ENCODE measurements around the gene NDUFS6. TPM values are rescaled to one million over a fixed set of nuclear protein-coding genes. Genes with fewer than 3 reads are reported as not detected.
A peak's percentile ranks its signal among the peaks of the same experiment; 100 is the strongest.

Gene NDUFS6
- 10 to 100 TPM; 35.2 to 37.5 TPM for total RNA-seq

DNA sequence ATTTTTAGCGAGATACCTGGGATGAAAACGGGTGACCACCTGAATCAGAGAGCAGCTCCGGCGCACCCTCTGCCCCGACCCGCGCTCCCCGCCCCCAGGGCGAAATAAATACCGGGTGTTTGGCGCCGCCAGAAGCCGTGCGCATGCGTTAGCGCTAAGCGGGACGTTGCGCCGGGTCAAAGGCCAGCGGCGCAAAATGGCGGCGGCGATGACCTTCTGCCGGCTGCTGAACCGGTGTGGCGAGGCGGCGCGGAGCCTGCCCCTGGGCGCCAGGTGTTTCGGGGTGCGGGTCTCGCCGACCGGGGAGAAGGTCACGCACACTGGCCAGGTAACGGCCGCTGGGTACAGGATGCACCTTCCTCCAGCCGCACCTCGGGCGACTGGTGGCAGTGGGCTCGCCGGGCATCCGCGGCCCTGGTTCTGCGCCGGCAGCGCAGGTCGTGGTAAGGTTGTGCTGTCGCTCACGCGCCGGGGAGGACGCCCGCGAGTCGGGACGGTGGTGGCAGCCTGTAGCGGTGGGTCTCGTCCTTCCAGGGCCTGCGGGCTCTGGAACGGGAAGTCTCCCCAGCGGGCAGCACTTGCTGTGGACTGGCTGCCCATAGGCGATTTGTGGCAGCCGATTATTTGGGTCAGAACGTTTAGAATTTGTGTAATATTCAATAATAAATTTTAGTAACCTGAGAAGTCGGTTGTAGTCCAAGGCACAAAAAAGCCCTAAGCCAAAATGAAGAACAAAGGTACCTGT, at the start of gene NDUFS6:
Gene NDUFS6, plus strand, starts transcription at position 186 of the 745 bp plus-strand sequence. Its CDS starts 11 bp downstream, at position 197.
- Mint-ChIP-seq H3K9me3 (ENCODE audit: low read depth) (no peaks in the 10 kb centered on the region), H3K27me3 (no peaks in the 10 kb centered on the region), H3K27ac (peak within 1 kb of the TSS; percentile 94), H3K4me3 (peak within 1 kb of the TSS; percentile 93), H3K36me3 (peaks cover 45% of the 10 kb centered on the region), H3K4me1 (peaks cover 50% of the 10 kb centered on the region)
- peak; percentile 65 for ATAC-seq
- CTCF ChIA-PET = interaction anchor here (0.6 to 1.8 kb wide), 3 partner anchors 9 to 38 kb away, joined by 3 to 5 read pairs (median 4); no protein-coding TSS in a partner anchor
- peak; percentile 88 for DNase-seq

DNA sequence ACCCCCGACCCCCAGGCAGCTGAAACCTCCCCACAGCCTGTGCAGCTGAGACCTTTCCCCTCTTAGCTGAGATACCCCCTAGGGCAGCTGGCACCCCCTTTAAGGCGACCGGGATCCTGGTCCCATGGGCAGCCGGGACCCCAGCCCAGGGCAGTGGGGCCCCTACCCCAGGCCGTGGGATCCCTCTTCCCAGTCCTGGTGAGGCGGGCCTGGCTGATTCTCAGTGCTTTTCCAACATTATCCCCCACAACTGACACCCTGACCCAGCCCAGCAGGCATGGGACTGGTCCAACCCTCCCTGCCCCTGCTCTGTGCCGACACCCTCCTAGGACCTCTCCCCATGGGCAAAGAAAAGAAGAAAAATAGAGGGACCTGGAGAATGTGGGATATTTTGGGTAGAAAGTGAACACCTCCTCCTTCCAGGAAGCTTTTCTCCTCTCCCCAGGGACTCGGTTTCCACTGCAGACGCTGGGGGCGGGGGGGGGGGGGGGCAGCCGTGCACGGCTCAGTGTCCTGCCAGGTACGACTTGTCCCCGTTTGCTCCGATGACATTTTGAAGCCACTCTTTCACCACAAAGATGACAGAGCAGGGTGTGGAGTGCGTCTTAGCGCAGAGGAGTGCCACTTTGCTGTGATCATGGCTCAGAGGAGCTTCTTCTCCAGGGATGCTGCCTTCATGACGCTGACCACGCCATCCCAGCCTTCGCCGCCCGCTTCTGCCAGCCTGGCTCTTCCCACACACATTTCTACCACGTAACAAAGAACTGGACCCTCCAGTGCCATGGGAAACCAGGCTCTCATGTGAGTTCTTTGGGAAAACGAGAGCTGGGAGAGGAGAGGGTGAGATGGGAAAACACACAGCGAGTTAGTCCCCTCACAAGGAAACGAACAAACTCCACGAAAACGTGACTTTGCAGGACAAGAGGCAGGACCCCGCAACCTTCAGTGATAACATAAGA, 49.1 kb upstream of the NDUFS6 start:
- H3K27me3 Mint-ChIP-seq = peaks cover 3% of the 10 kb centered on the region
- H3K9me3 Mint-ChIP-seq (ENCODE audit: low read depth) = no peaks in the 10 kb centered on the region
- peak; percentile 21 for DNase-seq
- no peaks in the 10 kb centered on the region for H3K4me1 Mint-ChIP-seq
- no peak overlapping the region for H3K27ac Mint-ChIP-seq
- CTCF ChIA-PET = interaction anchor here (1.1 to 1.2 kb wide), 2 partner anchors 11 to 14 kb away, joined by 3 to 4 read pairs; no protein-coding TSS in a partner anchor
- no peak overlapping the region for H3K4me3 Mint-ChIP-seq
- ATAC-seq = no peak
- H3K36me3 Mint-ChIP-seq = no peaks in the 10 kb centered on the region

DNA sequence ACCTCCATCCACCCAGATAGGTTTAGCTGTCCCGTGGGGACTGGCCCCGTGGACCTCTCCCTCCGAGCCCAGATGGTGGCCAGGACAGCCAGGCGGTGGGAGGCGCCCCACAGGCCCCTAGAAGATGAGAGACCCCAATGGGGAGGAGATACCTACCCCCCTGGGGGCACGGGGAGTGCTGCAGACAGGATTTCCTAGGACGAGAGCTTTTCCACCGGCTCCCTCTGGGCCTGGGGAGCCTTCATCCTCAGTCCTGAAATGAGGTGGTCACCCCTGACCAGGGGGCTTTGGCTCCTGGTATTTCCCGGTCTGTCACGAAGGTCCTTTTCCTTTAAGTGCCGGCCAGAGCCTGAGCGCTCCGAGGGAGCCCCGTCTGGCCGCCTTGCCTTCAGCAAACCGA, 48.3 kb upstream of the NDUFS6 start:
- ATAC-seq (no peak), DNase-seq (peak; percentile 16)
- no peak overlapping the region for H3K4me3 Mint-ChIP-seq
- CTCF ChIA-PET = interaction anchor here (1.1 to 1.2 kb wide), 2 partner anchors 10 to 15 kb away, joined by 3 to 4 read pairs; no protein-coding TSS in a partner anchor
- no peak overlapping the region for H3K27ac Mint-ChIP-seq
- H3K9me3 Mint-ChIP-seq (ENCODE audit: low read depth) = no peaks in the 10 kb centered on the region
- peaks cover 3% of the 10 kb centered on the region for H3K27me3 Mint-ChIP-seq
- H3K36me3 Mint-ChIP-seq = no peaks in the 10 kb centered on the region
- H3K4me1 Mint-ChIP-seq = no peaks in the 10 kb centered on the region

DNA sequence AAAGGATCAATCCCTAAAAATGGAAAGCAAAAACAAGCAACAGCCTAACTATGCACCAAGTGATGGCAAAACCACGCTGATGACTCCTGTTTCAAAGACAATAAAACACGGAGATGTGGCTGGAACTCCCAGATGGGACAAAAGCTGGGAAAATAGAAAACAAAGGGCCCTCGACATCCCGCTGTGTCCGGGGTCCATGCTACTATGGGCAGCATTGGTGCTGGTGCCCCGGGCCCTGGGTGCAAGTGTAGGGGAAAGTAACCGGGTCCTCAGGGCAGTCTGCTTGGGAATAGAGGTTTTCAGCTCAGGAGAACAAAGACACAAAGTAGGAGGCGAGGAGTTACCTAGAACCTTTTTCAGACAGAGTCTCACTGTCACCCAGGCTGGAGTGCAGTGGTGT, 47.7 kb upstream of the NDUFS6 start:
- no peaks in the 10 kb centered on the region for H3K36me3 Mint-ChIP-seq
- H3K27ac Mint-ChIP-seq = no peak overlapping the region
- H3K4me3 Mint-ChIP-seq = no peak overlapping the region
- H3K9me3 Mint-ChIP-seq (ENCODE audit: low read depth) = peaks cover 3% of the 10 kb centered on the region
- peaks cover 6% of the 10 kb centered on the region for H3K27me3 Mint-ChIP-seq
- H3K4me1 Mint-ChIP-seq = no peaks in the 10 kb centered on the region
- peak; percentile 21 for DNase-seq
- CTCF ChIA-PET = interaction anchor here (1.1 kb wide), 1 partner anchor 9 kb away, joined by 4 read pairs; no protein-coding TSS in a partner anchor
- ATAC-seq = no peak

DNA sequence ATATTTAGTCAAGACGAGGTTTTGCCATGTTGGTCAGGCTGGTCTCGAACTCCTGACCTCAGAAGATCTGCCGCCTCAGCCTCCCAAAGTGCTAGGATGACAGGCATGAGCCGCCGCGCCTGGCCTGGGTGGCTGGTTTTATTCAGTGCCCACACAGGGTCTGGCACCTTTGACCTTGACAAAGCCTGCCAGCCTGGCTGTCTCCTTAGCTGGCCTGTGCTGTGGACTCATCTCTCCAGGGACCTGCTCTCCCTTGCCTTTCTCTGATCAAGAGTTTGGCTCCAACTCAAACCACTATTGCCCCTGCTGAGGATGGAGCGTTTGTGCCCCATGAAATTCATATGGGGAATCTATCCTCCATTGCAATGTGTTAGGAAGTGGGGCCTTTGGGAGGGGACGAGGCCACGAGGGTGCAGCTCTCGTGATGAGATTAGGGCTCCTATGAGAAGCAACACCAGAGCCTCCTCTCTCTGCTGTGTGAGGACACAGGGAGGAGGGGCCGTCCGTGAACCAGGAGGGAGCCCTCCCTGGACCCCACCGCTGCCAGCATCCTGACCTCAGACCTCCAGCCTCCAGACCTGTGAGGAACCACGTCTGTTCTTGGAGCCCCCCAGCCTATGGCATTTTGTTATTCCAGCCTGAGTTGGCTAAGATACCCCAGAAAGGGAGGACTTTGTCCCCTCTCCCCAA, 46.5 kb upstream of the NDUFS6 start:
- no peak overlapping the region for H3K4me3 Mint-ChIP-seq
- DNase-seq = peak; percentile 30
- no peak for ATAC-seq
- H3K4me1 Mint-ChIP-seq = no peaks in the 10 kb centered on the region
- H3K27me3 Mint-ChIP-seq = peaks cover 7% of the 10 kb centered on the region
- no peak overlapping the region for H3K27ac Mint-ChIP-seq
- H3K36me3 Mint-ChIP-seq = no peaks in the 10 kb centered on the region
- H3K9me3 Mint-ChIP-seq (ENCODE audit: low read depth) = peaks cover 6% of the 10 kb centered on the region
- CTCF ChIA-PET = no interaction called here

DNA sequence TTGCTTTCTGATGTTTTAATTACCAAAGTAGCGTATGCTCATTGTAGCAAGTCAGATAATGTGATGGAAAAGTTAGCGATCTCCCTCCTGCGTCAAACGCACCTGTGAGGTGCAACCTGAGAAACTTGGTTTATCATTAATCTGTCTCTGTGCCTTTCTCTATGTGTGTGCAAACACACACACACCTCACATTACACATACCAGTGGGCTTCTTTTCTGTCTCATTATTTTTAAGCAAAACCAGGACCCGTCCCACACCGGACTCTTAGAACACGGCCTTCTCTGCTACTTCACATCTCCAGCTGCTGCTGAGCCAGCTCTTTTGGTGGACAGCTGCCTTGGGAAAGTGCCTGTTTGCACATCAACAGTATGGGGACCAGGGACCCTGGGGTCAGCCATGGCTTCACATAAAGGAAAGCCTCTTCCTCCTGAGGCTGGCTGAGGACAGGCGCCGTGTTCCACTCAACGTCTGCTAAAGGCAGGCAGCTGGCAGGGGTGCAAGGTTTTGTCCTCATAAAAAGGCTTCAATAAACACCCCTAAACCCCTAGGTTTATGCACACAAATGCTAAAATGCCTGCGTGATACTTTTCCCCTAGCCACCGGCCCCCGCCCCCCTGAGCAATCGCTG, 45.8 kb upstream of the NDUFS6 start:
- H3K9me3 Mint-ChIP-seq (ENCODE audit: low read depth) = peaks cover 6% of the 10 kb centered on the region
- ATAC-seq = no peak
- H3K27me3 Mint-ChIP-seq = peaks cover 7% of the 10 kb centered on the region
- no peaks in the 10 kb centered on the region for H3K4me1 Mint-ChIP-seq
- CTCF ChIA-PET = no interaction called here
- H3K4me3 Mint-ChIP-seq = no peak overlapping the region
- DNase-seq = peak; percentile 31
- H3K27ac Mint-ChIP-seq = no peak overlapping the region
- no peaks in the 10 kb centered on the region for H3K36me3 Mint-ChIP-seq

DNA sequence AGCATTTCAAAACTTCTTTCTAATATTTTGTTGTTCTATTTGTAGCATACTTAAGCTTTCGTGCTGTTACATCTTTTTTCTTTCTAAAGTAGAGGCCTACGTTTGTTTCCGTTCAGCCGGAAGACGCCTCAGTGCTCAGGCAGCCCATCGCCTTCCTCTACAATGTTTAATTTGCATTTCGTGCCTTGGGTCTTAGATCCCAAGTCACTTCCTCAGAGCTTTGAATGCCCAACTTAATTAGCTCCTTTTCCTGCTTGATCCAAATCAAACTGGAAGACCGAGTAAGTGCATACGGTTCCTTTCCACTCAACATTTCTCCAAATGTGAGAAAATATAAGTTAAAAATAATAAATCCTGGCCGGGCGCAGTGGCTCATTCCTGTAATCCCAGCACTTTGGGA, 44.7 kb upstream of the NDUFS6 start:
- Mint-ChIP-seq H3K36me3 (no peaks in the 10 kb centered on the region), H3K4me1 (no peaks in the 10 kb centered on the region), H3K27me3 (peaks cover 7% of the 10 kb centered on the region), H3K9me3 (ENCODE audit: low read depth) (peaks cover 6% of the 10 kb centered on the region), H3K27ac (no peak overlapping the region), H3K4me3 (no peak overlapping the region)
- ATAC-seq = no peak
- DNase-seq = no peak
- CTCF ChIA-PET = no interaction called here

DNA sequence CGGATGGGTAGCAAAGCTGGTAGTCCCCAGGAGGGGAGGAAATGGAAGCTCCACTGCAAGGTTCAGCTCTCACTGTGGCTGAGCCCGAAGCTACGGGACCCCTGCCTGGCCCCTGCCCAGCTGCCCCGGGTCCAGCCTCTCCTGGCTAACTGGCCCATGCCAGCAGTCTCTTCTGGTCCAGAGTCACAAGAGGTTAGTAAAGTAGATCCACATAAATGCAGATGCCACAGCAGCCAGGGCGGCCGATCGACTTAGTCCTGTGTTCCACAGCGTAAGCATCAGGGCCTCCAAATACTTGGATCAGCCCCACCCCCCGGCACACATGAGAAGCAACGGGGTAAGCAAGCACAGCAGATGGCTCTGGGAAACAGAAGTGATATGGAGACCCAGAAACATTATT, 43.7 kb upstream of the NDUFS6 start:
- no peak overlapping the region for H3K27ac Mint-ChIP-seq
- DNase-seq (peak; percentile 29), ATAC-seq (no peak)
- no peak overlapping the region for H3K4me3 Mint-ChIP-seq
- peaks cover 6% of the 10 kb centered on the region for H3K9me3 Mint-ChIP-seq (ENCODE audit: low read depth)
- CTCF ChIA-PET = no interaction called here
- H3K27me3 Mint-ChIP-seq = peaks cover 10% of the 10 kb centered on the region
- H3K36me3 Mint-ChIP-seq = no peaks in the 10 kb centered on the region
- no peaks in the 10 kb centered on the region for H3K4me1 Mint-ChIP-seq

DNA sequence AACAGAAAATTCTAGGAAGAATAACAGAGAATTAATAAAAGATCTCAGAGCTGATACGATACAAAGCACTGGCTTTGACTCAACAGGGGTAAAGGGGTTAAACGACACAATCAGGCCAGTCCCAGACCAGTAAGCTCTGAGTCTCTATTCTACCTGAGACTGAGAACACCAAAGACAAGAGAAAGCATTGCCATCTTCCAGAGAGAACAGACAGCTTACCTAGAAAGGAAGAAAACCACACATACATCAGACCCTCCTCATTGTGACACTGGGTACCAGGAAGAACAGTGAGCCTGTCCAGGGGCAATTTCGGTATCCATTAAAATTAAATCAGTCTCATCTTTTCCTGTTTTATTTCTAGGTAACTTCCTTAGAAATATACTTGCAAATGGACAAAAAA, 42.6 kb upstream of the NDUFS6 start:
- no peak for ATAC-seq
- H3K4me3 Mint-ChIP-seq = no peak overlapping the region

DNA sequence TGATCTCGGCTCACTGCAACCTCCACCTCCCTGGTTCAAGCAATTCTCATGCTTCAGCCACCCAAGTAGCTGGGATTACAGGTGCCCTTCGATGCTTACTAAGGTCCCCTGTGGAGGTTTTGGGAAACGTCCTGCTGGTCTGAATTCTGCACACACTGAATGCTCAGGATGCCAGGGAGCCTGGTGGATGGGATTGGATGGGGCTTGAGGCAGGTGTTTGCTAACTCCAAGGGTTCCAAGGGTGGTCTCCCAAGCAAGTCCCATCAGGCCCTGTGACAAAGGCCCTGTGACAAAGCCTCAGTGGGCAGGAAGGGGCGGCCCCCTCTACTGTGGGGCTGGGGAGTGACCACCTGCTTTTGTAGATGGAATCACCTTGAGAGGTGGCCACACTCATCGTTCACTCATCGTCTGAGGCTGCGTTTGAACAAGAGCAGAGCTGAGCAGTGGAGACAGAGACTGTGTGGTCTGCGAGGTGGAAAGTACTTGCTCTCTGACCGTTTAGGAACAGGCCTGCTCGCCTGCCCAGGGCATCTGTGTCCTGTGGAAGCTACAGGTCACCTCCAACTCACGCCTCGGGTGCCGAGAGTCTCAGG, 41.7 kb upstream of the NDUFS6 start:
- peak; percentile 38 for DNase-seq
- Mint-ChIP-seq H3K27ac (no peak overlapping the region), H3K4me3 (no peak overlapping the region), H3K9me3 (ENCODE audit: low read depth) (peaks cover 6% of the 10 kb centered on the region), H3K4me1 (no peaks in the 10 kb centered on the region), H3K27me3 (peaks cover 21% of the 10 kb centered on the region), H3K36me3 (no peaks in the 10 kb centered on the region)
- CTCF ChIA-PET = no interaction called here
- ATAC-seq = no peak

More for the DNA sequence above, 42.6 kb upstream of the NDUFS6 start:
- Mint-ChIP-seq H3K36me3 (no peaks in the 10 kb centered on the region), H3K4me1 (no peaks in the 10 kb centered on the region), H3K9me3 (ENCODE audit: low read depth) (peaks cover 6% of the 10 kb centered on the region), H3K27me3 (peaks cover 16% of the 10 kb centered on the region), H3K27ac (no peak overlapping the region)
- CTCF ChIA-PET = no interaction called here
- DNase-seq = no peak

DNA sequence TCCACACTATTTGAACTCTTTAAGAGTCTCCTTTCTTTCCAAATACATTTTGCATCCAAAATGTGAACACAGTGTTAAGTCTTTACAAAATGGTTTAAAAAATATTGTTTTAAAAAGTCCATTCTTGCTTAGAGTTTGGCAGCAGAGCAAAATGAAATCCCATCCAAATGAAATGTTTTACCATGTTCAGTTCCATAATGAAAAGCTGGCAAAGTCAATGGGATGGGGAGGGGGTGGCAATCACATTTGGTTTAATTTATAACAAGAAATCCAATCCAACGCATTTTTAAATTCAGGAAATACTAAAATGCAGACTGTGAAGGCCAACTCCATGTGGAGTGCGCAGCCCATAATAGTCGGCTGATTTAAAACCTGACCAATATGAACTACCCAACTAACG, 41.0 kb upstream of the NDUFS6 start:
- H3K4me3 Mint-ChIP-seq = no peak overlapping the region

DNA sequence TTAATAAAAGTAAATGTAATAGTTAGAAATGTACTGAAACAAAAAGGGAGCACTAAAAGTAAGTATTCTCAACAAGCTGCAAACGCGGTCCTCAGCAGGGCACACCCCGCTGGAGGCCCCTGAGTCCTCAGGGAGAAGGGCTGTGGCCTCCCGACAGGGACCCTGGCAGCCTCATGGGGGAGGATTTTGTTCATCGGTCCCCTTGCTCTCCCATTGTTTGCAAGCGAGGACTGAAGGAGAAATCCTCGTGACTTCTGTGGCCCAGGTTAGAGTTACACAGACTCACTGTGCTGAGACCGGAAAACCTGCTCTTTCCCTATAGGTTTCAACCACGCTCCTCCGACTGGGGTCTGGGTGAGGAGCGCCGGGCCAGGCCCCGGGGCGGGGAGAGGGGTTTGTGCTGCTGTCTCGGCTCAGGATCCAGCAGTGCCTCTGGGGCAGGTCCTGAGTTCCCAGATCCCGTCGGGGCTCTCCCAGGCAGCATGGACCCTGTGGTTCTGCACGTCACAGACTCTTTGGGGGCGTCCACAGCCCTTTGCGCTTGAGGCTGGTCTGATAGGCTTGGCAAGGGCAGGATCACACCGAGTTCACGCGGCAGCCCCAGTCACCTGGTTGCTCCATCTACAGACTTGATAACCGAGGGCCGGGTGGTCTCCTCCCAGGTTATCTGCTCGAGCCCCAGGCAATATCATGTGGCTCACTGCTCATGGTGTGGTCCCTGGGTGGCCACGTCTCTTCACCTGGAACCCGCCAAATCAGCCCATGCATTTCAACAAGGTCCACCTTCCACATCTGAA, 40.4 kb upstream of the NDUFS6 start:
- H3K4me3 Mint-ChIP-seq = no peak overlapping the region
- ATAC-seq (no peak), DNase-seq (peak; percentile 36)
- H3K27ac Mint-ChIP-seq = no peak overlapping the region
- H3K27me3 Mint-ChIP-seq = peaks cover 27% of the 10 kb centered on the region
- H3K4me1 Mint-ChIP-seq = peaks cover 3% of the 10 kb centered on the region
- H3K9me3 Mint-ChIP-seq (ENCODE audit: low read depth) = peaks cover 6% of the 10 kb centered on the region
- no peaks in the 10 kb centered on the region for H3K36me3 Mint-ChIP-seq
- CTCF ChIA-PET = interaction anchor here (1.4 kb wide), 1 partner anchor 279 kb away, joined by 3 read pairs; no protein-coding TSS in a partner anchor

More for the DNA sequence above, 41.0 kb upstream of the NDUFS6 start:
- no peaks in the 10 kb centered on the region for H3K4me1 Mint-ChIP-seq
- H3K9me3 Mint-ChIP-seq (ENCODE audit: low read depth) = peaks cover 6% of the 10 kb centered on the region
- no peaks in the 10 kb centered on the region for H3K36me3 Mint-ChIP-seq
- H3K27me3 Mint-ChIP-seq = peaks cover 27% of the 10 kb centered on the region
- no peak for ATAC-seq
- H3K27ac Mint-ChIP-seq = no peak overlapping the region
- DNase-seq = no peak
- CTCF ChIA-PET = no interaction called here
